Activated CD8-positive, alpha-beta memory T cell treated with anti-CD3 and anti-CD28 coated beads for 4 hours (primary cell): ENCODE data around the gene PPFIBP1.

ENCODE experiments used
- DNase-seq, 2 donors: peaks; one replicate each; pipeline ENCODE4 v3.0.0-alpha.2; 2020; ENCODE audit warnings: low read depth in 2 of 2

PPFIBP1 gene

GRCh38 chr12:27523642-27524493 is at the start of gene PPFIBP1:
PPFIBP1 (plus strand) TSS chr12:27524206; CDS start chr12:27633397, 109,191 bp downstream.
- DNase-seq, result peak; percentile 92 to 98

DNA sequence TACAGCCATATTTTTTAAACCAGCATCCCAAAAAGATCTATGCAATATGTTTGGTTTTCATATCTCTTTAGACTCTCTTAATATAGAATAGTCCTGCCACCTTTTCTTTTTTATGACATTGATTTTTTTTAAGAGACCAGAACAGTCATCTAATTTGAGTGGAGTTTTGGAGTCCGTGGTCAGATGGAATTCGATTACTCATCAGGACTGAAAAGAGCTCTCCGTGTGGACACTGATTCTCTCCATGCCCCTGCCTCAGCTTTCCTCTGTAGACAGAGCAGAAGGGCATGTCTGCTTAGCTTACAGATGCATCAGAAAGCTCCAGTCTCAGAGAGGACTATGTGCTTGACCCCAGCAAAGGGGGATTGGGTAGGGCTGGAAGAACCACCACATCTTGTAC is 49.7 kb upstream of the PPFIBP1 start:
- no peak for DNase-seq

DNA sequence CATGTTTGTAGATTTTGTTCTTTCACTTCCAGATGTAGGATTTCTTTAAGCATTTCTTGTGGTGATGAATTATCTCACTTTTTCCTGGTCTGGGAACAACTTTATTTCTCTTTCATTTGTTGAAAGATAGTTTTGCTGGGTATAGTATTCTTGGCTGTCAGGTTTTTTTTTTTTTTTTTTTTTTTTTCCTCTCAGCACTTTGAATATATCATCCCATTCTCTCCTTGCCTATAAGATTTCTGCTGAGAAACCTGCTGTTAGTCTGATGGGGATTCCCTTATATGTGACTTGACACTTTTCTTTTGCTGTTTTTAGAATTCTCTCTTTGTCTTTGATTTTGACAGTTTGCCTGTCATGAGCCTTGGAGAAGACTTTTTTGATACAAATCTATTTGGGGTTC is 47.0 kb upstream of the PPFIBP1 start:
- DNase-seq, result no peak

GRCh38 chr12:27478949-27479348 is 45.1 kb upstream of the PPFIBP1 start:
- no peak for DNase-seq

GRCh38 chr12:27480016-27480415 is 44.0 kb upstream of the PPFIBP1 start:
- DNase-seq, result no peak

DNA sequence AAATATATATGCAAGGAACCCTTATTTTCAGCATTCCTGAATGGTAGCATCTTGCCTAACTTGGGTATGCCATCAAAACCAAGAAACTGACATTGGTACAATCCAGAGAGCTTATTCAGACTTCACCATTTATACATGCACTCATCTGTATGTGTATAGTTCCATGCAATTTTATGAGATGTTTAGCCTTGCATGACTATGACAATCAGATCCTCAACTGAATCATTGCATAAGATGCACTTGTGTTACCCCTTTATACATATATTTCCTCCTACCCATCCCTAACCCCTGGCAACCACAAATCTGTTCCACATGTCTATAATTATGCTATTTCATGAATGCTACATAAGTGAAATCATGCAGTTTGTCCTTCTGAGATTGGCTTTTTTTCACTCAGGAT is 37.0 kb upstream of the PPFIBP1 start:
- DNase-seq, result no peak

DNA sequence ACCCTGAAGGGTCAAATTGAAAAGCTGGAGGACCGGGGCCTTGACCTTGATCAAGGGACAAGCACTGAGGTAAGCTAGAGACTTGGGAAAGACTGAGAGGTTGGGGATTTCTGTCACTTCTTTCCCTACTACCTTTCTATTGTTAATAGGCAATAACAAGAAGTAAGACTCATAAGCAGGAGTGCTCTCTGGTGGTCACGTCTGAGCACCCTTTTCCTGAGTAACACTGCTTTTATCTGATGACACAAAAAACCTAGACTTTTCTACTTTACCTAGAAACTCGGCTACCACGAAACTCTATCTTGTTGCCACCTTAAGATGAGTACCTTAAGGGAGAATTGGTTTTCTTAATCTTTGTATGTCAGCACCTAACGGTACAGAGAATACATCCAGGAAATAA is 35.5 kb upstream of the PPFIBP1 start:
- DNase-seq, result no peak

DNA sequence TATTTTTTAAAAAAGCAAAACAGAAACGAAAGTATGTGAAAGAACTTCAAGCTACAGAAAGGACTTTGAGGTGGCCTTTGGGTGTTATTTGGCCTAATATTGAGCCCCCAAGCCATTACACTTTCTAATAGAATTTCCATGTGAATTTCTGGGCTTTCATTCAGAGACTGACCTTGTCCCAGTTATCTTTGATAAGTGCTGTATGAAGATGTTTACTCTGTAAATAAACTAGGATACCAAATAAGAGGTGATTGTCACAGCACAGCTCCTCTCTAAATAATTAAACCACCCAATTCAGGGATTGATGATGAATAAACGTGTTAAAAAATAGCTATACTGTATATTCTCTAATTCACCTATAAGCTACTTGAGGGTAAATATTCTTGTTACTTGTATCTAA is 32.8 kb upstream of the PPFIBP1 start:
- no peak for DNase-seq

GRCh38 chr12:27493260-27493940 is 30.6 kb upstream of the PPFIBP1 start:
- DNase-seq, result no peak

- DNase-seq, result no peak
Observed at GRCh38 chr12:27497446-27497845, 26.6 kb upstream of the PPFIBP1 start.

DNA sequence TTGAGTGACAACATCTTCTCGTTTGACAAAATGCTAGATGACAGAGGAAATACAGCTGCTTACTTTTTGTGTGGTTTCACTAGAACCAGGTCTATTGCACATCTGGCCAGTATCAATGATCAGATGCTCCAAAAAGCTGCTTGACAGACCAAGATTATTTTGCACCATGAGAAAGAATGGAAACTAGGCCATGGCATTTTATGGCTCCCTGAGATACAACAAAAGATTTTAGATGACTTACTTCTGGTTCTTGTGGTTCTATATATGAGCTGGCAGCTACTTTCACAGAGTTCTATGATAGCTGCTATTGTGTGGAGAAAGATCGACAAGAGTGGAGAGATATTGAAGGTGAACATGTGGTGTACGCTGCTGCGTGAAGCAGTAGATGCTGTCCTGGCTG is 25.9 kb upstream of the PPFIBP1 start:
- DNase-seq, result no peak

DNA sequence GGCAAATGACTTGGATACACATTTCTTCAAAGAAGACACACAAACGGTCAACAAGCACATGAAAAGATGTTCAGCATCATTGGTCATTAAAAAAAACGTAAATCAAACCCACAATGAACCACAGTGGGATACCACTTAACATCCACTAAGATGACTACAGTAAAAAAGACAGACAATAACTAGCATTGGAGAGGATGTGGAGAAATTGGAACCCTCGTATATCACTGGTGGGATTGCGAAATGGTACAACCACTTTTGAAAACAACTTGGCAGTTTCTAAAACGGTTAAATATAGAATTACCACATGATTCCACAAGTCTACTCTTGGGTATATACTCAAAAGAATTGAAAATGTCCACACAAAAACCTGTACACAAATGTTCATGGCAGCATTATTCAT is 25.2 kb upstream of the PPFIBP1 start:
- no peak for DNase-seq

DNA sequence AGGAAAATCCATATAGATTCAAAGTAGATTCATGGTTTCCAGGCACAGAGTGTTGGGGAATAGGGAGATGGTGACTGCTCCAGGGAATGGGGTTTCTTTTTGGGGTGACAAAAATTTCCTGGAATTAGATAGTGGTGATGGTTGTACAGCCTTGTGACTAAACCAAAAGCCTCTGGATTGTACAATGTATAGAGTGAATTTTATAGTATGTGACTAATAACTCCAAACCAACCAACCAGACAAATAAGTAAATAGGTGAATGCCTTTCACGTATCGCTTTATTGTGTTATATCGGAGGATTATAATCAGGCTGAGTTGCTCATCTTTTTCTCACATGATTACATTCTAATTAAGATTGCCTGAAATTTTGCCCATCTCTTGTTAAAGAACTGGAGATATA is 24.6 kb upstream of the PPFIBP1 start:
- DNase-seq, result no peak

- DNase-seq, result no peak
Observed at GRCh38 chr12:27500546-27500945, 23.5 kb upstream of the PPFIBP1 start.

GRCh38 chr12:27502021-27502435 is 22.0 kb upstream of the PPFIBP1 start:
- DNase-seq, result no peak

- DNase-seq, result no peak
Observed at GRCh38 chr12:27504507-27504906, 19.5 kb upstream of the PPFIBP1 start.

DNA sequence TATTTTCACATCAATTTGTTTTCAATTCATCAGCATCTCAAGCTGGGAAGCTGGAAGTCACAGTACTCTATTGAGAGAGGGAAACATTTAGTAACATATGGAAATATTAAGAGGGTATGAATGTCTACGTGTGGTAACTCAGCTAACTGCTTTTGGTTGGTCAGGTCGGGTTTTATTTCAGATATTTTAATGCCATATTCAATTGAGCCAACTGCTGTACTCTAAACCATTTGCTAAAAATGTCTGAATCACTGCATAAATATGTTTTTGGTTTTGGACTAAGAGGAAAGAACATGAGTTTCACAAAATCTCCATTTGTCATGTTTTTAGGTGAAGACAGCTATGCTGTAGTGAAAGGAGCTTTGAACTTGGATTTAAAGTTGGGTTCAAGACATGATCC is 18.9 kb upstream of the PPFIBP1 start:
- DNase-seq, result no peak

GRCh38 chr12:27505761-27506160 is 18.2 kb upstream of the PPFIBP1 start:
- DNase-seq, result no peak

DNA sequence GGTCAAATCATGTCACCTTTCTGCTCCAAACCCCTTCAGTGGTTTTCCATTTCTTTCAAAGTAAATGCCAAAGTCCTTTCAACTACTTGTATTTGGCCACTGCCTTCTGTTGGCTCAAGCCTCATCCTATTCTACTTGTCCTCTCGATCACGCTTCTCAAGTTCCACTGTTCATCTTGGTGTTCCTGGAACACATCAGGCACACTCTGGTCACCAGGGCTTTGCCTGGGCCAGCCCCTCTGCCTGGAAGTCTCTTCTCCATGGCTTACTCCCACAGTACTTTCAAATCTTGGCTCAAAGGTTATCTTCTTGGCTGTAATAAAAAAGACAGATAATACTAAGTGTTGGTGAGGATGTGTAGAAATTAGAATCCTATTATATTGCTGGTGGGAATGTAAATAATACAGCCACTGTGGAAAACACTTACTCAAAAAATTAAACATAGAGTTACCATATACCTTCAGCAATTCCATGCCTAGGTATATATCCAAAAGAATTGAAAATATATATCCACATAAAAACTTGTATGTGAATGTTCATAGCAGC is 17.3 kb upstream of the PPFIBP1 start:
- no peak for DNase-seq

GRCh38 chr12:27508736-27509431 is 15.1 kb upstream of the PPFIBP1 start:
- no peak for DNase-seq

- DNase-seq, result no peak
Observed at GRCh38 chr12:27511031-27511722, 12.8 kb upstream of the PPFIBP1 start.

- no peak for DNase-seq
Observed at GRCh38 chr12:27511723-27512045, 12.3 kb upstream of the PPFIBP1 start.
